SIG-M5 treated with dmso at 0.1 percent for 504 hours (cell line): Measurements from ENCODE around the gene STK4.
A peak's percentile ranks its signal among the peaks of the same experiment; 100 is the strongest.
"Not testable (repeated sequence)": the region's sequence is repeated elsewhere in the genome, so short reads cannot be mapped to it uniquely, and the experiment has no call there.

Source experiments
- DNase-seq: peaks from one replicate; lab custom pipeline; 2025; ENCODE audit not compliant: unreplicated experiment; lab: John Stamatoyannopoulos, UW

STK4 gene

GRCh38 chr20:45021631-45022030 is 55.3 kb downstream of the STK4 start:
- no peak for DNase-seq

DNA sequence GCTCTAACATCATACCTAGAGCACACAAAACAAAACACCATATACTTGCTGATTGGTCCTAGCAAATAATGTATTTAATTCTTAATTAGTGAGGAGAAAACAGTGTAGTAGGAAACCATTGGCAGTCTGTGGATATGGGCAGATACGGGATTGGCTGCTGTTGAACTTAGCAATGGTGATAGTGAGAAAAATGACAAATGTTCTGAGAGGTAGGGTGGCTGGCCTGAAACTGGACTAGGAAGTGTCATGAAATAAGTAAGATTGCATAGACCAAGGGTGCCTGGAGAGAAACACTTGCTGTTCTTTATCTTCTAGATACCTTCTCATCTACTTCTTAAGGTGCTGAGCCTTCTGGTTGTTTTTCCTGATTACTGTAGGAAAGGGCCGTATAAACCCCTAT is 56.8 kb downstream of the STK4 start:
- not testable (repeated sequence) for DNase-seq

DNA sequence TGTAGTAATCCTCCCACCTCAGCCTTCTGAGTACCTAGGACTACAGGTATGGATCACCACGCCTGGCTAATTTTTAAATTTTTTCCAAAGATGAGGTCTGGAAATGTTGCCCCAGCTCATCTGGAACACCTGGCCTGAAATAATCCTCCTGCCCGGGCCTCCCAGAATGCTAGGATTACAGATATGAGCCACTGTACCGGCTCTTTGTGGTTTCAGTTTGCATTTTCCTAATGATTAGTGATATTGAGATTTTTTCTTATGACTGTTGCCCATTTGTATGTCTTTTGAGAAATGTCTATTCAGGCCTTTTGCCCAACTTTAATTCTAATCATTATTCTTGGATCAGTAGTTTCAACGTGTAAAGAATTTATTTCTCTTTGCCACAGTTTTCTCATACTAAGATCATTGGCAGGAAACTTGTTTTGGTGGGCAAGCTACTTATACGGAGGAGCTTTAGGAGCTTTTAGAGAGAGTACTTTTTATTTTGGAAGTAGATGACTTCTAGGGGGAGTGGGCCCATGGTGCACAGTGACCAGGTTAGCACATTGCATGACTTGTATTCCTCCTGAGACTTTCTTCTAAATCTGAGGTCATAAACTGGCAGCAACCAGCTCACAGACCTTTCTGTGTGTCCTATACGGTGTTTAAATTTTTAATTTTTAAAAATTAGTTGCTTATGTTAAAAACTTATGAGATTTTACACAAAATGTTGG is 62.3 kb downstream of the STK4 start:
- no peak for DNase-seq

DNA sequence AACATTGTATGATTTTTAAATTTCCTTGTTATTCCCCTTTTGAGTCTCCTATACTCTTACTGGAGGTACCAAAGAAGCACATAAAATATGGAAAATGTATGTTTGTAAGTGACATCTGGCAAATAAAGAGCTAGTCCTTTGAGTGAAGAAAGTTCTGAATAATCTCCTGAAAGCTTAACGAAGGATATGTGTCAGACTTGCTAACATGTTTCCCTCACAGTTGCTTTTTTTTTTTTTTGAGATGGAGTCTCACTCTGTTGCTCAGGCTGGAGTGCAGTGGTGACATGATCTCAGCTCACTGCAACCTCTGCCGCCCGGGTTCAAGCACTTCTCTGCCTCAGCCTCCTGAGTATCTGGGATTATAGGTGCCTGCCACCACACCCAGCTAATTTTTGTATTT is 63.6 kb downstream of the STK4 start:
- DNase-seq: no peak

GRCh38 chr20:45032276-45032675 is 66.0 kb downstream of the STK4 start:
- DNase-seq: no peak

DNA sequence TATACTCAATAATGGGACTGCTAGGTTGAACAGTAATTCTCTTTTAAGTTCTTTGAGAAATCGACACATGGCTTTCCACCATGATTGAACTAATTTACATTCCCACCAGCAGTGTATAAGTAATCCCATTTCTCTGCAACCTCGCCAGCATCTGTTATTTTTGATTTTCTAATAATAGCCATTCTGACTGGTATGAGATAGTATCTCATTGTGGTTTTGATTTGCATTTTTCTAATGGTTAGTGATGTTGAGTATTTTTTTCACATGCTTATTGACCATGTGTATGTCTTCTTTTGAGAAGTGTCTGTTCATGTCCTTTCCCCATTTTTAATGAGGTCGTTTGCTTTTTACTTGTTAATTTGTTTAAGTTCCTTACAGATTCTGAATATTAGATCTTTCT is 66.5 kb downstream of the STK4 start:
- DNase-seq: no peak

DNA sequence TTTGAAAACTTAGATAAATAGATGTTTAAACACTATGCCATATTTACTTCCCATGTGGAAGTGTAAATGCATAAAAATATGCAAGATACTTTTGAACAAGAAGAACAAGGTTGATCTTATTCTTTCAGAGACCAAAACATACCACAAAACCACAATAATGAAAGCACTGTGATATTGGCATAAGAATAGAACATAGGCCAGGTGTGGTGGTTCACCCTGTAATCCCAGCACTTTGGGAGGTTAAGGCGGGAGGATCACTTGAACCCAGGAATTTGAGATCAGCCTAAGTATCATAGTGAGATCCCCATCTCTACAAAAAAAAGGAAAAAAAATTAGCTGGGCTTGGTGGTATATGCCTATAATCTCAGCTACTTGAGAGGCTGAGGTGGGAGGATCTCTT is 68.1 kb downstream of the STK4 start:
- DNase-seq: no peak

GRCh38 chr20:45036044-45036755 is 69.9 kb downstream of the STK4 start:
- DNase-seq: peak; percentile 64

DNA sequence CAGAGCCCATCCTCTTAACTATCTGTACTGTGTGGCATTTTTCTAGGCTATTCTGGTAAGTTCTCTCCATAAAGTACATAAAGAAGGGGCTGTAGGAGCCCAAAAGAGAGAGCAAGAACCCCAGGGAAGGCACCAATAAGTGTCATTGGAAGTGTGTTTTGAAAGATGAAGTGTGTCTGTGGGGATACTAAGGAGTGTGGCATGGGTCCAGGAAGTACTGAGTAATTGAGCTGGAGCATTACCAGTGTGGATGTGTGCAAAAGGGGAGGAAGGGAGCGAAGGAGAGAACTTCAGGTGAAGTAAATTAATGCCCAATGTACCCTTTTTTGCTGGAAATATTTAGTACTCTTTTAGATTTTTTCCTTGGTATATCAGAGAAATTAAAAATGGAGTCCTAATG is 70.7 kb downstream of the STK4 start:
- no peak for DNase-seq

GRCh38 chr20:45037635-45038034 is 71.3 kb downstream of the STK4 start:
- no peak for DNase-seq

GRCh38 chr20:45038745-45039474 is 72.6 kb downstream of the STK4 start:
- DNase-seq: peak; percentile 30

GRCh38 chr20:45039475-45039820 is 73.1 kb downstream of the STK4 start:
- peak; percentile 95 for DNase-seq

DNA sequence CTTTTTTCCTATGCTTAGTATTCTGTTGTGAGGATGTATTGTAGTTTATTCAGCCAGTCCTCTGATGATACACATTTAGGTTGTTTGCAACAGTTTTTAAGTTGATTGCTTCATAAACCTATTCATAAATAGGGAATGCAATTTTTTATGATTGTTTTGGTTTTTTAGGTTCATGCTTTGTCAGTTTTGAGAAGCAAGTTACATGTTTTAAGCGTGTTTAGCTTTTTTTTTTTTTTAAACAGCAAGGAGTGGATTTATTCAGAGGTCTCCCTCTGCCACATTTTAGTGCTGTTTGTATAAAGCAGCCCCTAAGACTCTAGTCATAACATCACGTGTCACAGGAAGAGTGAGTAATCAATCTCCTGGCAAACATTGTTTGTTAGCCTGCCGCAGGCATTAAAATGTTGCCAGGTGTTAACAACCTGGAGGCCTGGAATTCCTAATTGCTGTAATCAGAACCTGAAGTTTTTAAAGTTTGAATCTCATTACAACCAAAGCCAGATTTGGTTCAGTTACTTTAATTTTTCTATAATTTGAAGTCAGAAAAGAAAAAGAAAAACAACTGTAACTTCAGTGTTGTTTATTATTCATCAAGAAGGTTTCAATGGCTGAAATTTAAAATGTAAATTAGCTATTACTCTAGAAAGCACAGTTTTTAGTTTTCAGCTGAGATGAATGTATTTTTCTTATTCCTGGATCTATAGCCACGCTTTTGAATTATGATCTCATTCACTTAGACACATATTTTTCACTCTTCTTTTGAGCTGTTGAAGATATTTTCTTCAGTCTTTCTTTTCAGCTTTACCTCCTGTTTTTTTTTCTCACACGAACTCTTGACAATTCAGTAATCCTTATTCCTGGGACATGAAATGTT is 75.4 kb downstream of the STK4 start:
- no peak for DNase-seq

DNA sequence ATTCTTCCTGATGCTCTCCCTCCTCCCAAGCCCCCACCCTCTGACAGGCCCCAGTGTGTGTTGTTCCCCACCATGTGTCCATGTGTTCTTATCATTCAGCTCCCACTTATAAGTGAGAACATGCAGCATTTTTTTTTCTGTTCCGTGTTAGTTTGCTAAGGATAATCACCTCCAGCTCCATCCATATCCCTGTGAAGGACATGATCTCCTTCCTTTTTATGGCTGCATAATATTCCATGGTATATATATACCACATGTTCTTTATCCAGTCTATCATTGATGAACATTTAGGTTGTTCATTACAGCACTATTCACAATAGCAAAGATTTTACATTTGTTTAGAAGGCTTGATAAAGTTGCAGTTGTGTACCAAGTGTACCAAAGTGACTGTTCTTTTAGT is 76.7 kb downstream of the STK4 start:
- no peak for DNase-seq

DNA sequence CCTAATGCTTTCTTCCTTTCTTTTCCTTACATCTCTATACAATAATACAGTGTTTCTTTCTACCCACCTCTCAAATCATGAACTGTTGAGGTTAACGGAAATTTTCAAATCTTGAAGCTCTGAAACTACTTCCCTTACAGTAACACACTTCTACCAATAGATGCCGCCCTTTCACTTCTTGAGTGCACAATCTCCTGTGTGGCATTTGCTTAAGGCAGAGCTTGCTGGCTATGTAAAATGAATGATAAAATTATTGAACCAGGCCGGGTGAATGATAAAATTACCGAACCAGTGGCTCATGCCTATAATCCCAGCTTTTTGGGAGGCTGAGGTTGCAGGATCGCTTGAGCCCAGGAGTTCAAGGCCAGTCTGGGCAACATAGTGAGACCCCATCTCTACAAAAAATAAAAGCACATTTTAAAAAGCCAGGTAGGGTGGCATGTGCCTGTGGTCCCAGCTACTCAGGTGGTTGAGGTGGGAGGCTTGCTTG is 77.8 kb downstream of the STK4 start:
- DNase-seq: peak; percentile 85

- DNase-seq: no peak
These were observed 78.3 kb downstream of the STK4 start for GRCh38 chr20:45044601-45045000.

DNA sequence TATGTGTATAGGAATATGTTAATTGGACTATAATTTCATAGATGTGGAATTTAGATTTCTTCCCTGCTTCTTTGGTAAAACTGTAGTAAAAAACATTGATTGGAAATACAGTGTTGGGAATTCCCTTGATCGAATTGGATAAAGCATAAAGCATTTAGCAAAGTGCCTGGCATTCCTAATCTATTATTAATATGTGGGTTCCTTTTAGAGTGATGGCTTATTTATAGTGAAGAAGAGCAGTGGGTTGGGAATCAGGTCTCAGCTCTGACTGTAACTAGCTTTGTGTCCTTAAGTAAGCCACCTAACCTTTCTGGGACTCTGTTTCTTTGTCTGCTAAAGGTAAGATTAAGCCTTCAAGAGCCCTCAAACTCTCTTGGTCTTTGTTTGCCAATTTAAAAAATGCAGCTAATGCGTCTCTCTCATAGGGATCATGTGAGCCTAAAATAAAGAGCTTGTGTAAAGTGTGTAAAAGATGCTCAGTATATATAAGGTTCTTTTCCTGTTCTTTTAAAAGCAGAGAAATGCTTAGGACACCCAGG is 81.3 kb downstream of the STK4 start:
- no peak for DNase-seq

GRCh38 chr20:45049438-45049837 is 83.1 kb downstream of the STK4 start:
- no peak for DNase-seq

- peak; percentile 60 for DNase-seq
These were observed 83.7 kb downstream of the STK4 start for GRCh38 chr20:45049904-45050471.
